ENCODE results near the gene SETX. TPM values are rescaled to one million over a fixed set of nuclear protein-coding genes. Genes with fewer than 3 reads are reported as not detected.

The SETX gene
- total and polyA plus RNA-seq, 2 of the 13 experiments (the other 11 are each of a cell fraction or from before 2014, with no cell fraction given): 13.2 to 39.0 TPM

- H3K4me2 ChIP-seq (ENCODE audit: low read depth, low read length): no peak overlapping the region
- H3K9me3 ChIP-seq (ENCODE audit: low read length): no peaks in the 10 kb centered on the region
- POLR2A ChIA-PET: no interaction called here
- H2AFZ ChIP-seq (ENCODE audit: low read length): no peak overlapping the region
- in situ Hi-C loops (cut with HindIII; ENCODE audit: extremely low pct_ligation_motif_present, low pct_unique_long_range_greater_than_20kb) (no loop called here), intact Hi-C loops (cut with micrococcal nuclease; ENCODE audit: unreplicated experiment) (no loop called here)
- H3K79me2 ChIP-seq (ENCODE audit: insufficient read depth, low read length): no peaks in the 10 kb centered on the region
- FAIRE-seq (no peak), ATAC-seq (no peak), DNase-seq (ENCODE audit: low spot score) (no peak)
- H3K36me3 ChIP-seq (replicated peaks in 1 of 2; ENCODE audit: control insufficient read depth in 1 of 2, insufficient read depth in 2 of 2, low read length in 2 of 2): no peaks in the 10 kb centered on the region
- H3K4me1 ChIP-seq (ENCODE audit: insufficient read depth, low read length): no peaks in the 10 kb centered on the region
- no TSS peak for BruUV-seq (replicated peaks)
- WGBS (ENCODE audit: low lambda C conversion rate): 60% methylated on average over 4 of the region's 4 CpGs
- H4K20me1 ChIP-seq (ENCODE audit: insufficient read depth, low read length): no peaks in the 10 kb centered on the region
- CTCF ChIA-PET (ENCODE audit: low intra/inter-chr PET ratio, low total read pairs): no interaction called here
- TF ChIP-seq BCL3 (CRISPR knock-in tag; IDR thresholded peaks at IDR 0.05): no peak
- no peak for TF ChIP-seq ZNF740 (CRISPR knock-in tag; IDR thresholded peaks at IDR 0.05)
- TF ChIP-seq ZNF570 (CRISPR knock-in tag; IDR thresholded peaks at IDR 0.05; ENCODE audit: borderline replicate concordance): no peak
- no peak for TF ChIP-seq ZNF552 (CRISPR knock-in tag; IDR thresholded peaks at IDR 0.05; ENCODE audit: borderline replicate concordance)
- no peak for TF ChIP-seq KLF15 (CRISPR knock-in tag; IDR thresholded peaks at IDR 0.05; ENCODE audit: borderline replicate concordance)
- TF ChIP-seq ZNF24 (IDR thresholded peaks at IDR 0.05): no peak
- TF ChIP-seq ZNF878 (CRISPR knock-in tag; IDR thresholded peaks at IDR 0.05): no peak
- no peak for TF ChIP-seq HNF1B (CRISPR knock-in tag; IDR thresholded peaks at IDR 0.05)
- no peak for TF ChIP-seq ARNT2 (CRISPR knock-in tag; IDR thresholded peaks at IDR 0.05; ENCODE audit: low read depth)
- TF ChIP-seq KDM5A (IDR thresholded peaks at IDR 0.05; ENCODE audit: borderline replicate concordance, low read length): no peak
- no peak for TF ChIP-seq ATF5 (CRISPR knock-in tag; IDR thresholded peaks at IDR 0.05; ENCODE audit: low read depth)
- no peak for TF ChIP-seq ZNF451 (CRISPR knock-in tag; IDR thresholded peaks at IDR 0.05)
- no peak for TF ChIP-seq ZSCAN29 (CRISPR knock-in tag; conservative IDR thresholded peaks at IDR 0.05)
- TF ChIP-seq GFI1 (CRISPR knock-in tag; IDR thresholded peaks at IDR 0.05; ENCODE audit: borderline replicate concordance): no peak
- TF ChIP-seq ZFYVE20 (CRISPR knock-in tag; IDR thresholded peaks at IDR 0.05; ENCODE audit: borderline replicate concordance, low read depth): no peak
- H3K27me3 ChIP-seq (ENCODE audit: control insufficient read depth in 1 of 2, insufficient read depth in 2 of 2, low read length in 2 of 2): peaks cover 0 to 2% of the 10 kb centered on the region in 2 experiments; a peak in 1 of 5 replicates
- H3K9ac ChIP-seq (ENCODE audit: insufficient read depth, low read depth, low read length): no peak overlapping the region
- H3K27ac ChIP-seq (ENCODE audit: extremely low read length, insufficient read depth, low read length): no peak overlapping the region
- no peak overlapping the region for H3K4me3 ChIP-seq (replicated peaks in 1 of 3; ENCODE audit: insufficient read depth in 1 of 3, low read depth in 2 of 3, low read length in 3 of 3)
Observed at GRCh38 chr9:132369421-132369820, 14.6 kb upstream of the SETX start.
